ENCODE data around the gene DVL1.

Gene DVL1

DNA sequence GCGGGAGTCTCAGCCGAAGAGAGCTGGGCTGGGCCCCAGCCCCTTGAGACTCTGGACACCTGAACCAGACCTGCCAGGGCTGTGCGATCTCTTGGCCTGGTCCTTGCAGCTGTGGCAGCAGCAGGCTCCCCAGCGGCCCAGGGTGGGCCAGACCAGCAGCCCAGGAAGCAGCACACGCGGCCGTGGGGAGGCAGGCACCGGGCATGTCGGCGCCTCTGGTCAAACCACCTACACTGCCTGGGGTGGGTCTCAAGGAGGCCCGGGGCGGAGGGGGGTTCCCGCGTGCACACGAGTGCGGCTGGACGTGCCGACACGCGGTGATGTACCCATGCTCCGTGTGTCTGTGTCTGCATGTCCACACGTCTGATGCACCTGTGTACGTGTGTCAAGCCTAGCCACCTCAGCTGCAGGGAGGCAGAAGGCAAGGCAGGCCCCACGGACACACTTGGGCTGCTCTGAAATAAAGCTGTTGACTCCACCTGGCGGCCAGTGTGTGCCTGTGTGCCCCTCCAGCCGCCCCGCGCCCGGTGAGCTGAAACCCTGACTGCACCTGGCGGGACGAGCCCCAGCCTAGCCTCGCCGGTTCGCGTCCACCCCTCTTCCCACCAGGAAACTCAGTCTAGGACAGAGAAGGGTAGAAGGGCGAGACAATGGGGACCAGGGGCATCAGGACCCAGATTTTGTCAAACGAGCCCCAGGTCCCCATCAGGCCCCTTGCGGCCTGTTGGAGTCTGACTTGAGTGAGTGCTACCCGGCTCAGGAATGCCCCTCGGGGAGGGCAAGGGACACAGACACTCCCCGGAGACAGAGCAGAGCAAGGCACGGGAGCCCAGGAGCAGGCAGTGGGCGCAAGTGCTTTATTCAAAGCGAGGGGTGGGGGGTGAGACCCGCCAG is 57.4 kb downstream of the DVL1 start:
- no peaks in the 10 kb centered on the region for H3K27me3 ChIP-seq (ENCODE audit: insufficient read depth, low read depth, severe bottlenecking)
- peak overlapping the region; percentile 38 for H3K27ac ChIP-seq
- no peaks in the 10 kb centered on the region for H3K9me3 ChIP-seq (ENCODE audit: severe bottlenecking)
- TF ChIP-seq, protein P1, sequence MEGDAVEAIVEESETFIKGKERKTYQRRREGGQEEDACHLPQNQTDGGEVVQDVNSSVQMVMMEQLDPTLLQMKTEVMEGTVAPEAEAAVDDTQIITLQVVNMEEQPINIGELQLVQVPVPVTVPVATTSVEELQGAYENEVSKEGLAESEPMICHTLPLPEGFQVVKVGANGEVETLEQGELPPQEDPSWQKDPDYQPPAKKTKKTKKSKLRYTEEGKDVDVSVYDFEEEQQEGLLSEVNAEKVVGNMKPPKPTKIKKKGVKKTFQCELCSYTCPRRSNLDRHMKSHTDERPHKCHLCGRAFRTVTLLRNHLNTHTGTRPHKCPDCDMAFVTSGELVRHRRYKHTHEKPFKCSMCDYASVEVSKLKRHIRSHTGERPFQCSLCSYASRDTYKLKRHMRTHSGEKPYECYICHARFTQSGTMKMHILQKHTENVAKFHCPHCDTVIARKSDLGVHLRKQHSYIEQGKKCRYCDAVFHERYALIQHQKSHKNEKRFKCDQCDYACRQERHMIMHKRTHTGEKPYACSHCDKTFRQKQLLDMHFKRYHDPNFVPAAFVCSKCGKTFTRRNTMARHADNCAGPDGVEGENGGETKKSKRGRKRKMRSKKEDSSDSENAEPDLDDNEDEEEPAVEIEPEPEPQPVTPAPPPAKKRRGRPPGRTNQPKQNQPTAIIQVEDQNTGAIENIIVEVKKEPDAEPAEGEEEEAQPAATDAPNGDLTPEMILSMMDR (IDR thresholded peaks at IDR 0.05; ENCODE audit: low read depth, low read length): peak; percentile 85
- no peak overlapping the region for H3K4me3 ChIP-seq (ENCODE audit: low read depth, low read length)
- H3K36me3 ChIP-seq: peaks cover 41% of the 10 kb centered on the region
- peak; percentile 88 for DNase-seq

DNA sequence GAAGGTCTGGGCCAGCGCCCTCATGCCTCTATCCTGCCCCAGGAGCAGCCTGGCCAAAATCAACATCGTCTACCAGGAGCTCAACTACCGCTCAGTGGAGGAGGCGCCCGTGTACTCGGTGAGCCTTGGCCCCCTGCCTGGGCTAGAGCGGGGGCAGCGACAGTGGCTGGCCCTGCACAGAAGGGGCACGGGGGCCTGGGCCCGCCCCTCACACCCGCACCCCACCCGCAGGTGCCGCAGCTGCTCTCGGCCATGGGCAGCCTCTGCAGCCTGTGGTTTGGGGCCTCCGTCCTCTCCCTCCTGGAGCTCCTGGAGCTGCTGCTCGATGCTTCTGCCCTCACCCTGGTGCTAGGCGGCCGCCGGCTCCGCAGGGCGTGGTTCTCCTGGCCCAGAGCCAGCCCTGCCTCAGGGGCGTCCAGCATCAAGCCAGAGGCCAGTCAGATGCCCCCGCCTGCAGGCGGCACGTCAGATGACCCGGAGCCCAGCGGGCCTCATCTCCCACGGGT is 58.1 kb downstream of the DVL1 start:
- TF ChIP-seq, protein P1 (IDR thresholded peaks at IDR 0.05; ENCODE audit: low read depth, low read length): no peak
- Histone ChIP-seq H3K27me3 (ENCODE audit: insufficient read depth, low read depth, severe bottlenecking) (no peaks in the 10 kb centered on the region), H3K4me3 (ENCODE audit: low read depth, low read length) (no peak overlapping the region), H3K9me3 (ENCODE audit: severe bottlenecking) (no peaks in the 10 kb centered on the region), H3K27ac (peak overlapping the region; percentile 38), H3K36me3 (peaks cover 36% of the 10 kb centered on the region)
- DNase-seq: no peak

DNA sequence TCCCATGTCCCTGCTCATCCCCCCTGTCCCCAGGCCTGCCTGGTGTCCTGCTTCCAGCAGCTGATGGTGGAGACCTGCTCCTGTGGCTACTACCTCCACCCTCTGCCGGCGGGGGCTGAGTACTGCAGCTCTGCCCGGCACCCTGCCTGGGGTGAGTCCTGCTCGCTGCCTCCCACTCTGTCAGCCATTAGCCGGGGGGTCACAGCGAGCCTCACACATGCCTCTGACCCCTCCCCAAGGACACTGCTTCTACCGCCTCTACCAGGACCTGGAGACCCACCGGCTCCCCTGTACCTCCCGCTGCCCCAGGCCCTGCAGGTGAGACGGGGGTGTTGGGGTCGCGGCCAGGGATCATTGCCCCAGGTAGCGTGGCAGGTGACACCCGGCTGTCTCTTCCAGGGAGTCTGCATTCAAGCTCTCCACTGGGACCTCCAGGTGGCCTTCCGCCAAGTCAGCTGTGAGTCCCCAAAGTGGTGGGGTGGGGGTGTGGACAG is 58.9 kb downstream of the DVL1 start:
- no peaks in the 10 kb centered on the region for H3K9me3 ChIP-seq (ENCODE audit: severe bottlenecking)
- no peak overlapping the region for H3K27ac ChIP-seq
- no peak overlapping the region for H3K4me3 ChIP-seq (ENCODE audit: low read depth, low read length)
- no peaks in the 10 kb centered on the region for H3K27me3 ChIP-seq (ENCODE audit: insufficient read depth, low read depth, severe bottlenecking)
- H3K36me3 ChIP-seq: peaks cover 28% of the 10 kb centered on the region
- TF ChIP-seq, protein P1 (IDR thresholded peaks at IDR 0.05; ENCODE audit: low read depth, low read length): peak; percentile 72
- peak; percentile 87 for DNase-seq

DNA sequence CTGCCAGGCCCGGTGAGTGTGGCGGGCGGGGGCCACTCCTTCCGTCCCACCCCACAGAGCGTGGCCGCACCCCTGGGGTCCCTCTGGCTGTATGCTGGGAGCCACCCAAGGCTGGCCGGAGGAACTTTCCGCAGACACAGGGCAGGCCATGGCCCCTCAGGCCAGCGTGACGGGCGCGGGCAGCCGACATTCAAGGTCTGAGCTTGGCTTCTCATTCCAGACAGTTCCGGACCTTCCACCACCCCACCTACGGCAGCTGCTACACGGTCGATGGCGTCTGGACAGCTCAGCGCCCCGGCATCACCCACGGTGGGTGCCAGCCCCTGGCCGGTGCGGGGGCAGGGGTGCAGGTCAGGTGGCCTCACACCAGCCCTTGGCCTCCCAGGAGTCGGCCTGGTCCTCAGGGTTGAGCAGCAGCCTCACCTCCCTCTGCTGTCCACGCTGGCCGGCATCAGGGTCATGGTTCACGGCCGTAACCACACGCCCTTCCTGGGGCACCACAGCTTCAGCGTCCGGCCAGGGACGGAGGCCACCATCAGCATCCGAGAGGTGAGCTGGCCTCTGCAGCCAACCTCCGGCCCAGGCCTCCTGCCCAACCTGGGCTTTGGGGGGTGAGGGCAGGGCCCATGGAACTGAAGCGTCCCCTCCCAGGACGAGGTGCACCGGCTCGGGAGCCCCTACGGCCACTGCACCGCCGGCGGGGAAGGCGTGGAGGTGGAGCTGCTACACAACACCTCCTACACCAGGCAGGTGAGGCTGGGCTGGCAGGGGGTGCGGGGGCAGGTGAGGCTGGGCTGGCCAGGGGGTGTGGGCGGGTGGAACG is 61.7 kb downstream of the DVL1 start:
- H3K4me3 ChIP-seq (ENCODE audit: low read depth, low read length): no peak overlapping the region
- H3K36me3 ChIP-seq: 0 out of 2 replicates have a peak, but pooled peaks cover 5% of the 10 kb centered on the region
- no peak overlapping the region for H3K27ac ChIP-seq
- no peaks in the 10 kb centered on the region for H3K27me3 ChIP-seq (ENCODE audit: insufficient read depth, low read depth, severe bottlenecking)
- H3K9me3 ChIP-seq (ENCODE audit: severe bottlenecking): no peaks in the 10 kb centered on the region
- TF ChIP-seq, protein P1 (IDR thresholded peaks at IDR 0.05; ENCODE audit: low read depth, low read length): no peak
- peak; percentile 8 for DNase-seq

DNA sequence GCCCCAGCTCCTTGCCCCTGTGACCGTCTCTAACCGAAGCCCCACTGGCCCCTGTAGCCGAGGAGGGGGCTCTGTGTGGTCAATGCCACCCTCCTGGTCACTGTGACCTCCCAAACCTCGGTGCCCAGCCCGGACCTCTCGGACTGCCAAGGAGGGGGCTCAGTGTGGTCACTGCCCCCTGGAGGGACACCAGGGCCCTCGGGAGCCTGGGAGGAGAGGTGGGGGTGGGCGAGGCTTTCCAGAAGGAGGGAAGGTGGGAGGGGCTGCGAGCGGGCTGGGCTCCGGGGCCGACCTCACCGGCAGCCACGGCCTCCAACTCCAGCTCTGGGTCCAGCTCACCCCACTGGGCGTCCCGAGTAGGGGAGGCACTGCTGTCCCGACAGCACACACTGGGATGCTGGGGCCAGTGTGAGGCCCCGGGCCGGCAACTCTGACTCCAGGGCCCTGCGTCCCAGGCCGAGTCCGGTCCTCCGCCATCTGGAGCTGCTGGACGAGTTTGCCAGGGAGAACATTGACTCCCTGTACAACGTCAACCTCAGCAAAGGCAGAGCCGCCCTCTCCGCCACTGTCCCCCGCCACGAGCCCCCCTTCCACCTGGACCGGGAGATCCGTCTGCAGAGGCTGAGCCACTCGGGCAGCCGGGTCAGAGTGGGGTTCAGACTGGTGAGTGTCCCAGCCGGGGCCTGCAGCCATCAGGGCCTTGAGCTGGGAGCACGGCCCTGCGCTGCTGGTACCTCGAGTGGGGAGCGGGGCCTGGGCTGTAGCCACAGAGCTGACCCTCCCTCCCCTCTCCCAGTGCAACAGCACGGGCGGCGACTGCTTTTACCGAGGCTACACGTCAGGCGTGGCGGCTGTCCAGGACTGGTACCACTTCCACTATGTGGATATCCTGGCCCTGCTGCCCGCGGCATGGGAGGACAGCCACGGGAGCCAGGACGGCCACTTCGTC is 62.6 kb downstream of the DVL1 start:
- H3K27me3 ChIP-seq (ENCODE audit: insufficient read depth, low read depth, severe bottlenecking): no peaks in the 10 kb centered on the region
- no peaks in the 10 kb centered on the region for H3K36me3 ChIP-seq
- H3K27ac ChIP-seq: no peak overlapping the region
- no peak overlapping the region for H3K4me3 ChIP-seq (ENCODE audit: low read depth, low read length)
- H3K9me3 ChIP-seq (ENCODE audit: severe bottlenecking): no peaks in the 10 kb centered on the region
- peak; percentile 9 for DNase-seq
- TF ChIP-seq, protein P1 (IDR thresholded peaks at IDR 0.05; ENCODE audit: low read depth, low read length): no peak
